GM10266 (cell line): ENCODE data around the gene EVL.

Source experiments
- DNase-seq: peaks from one replicate; pipeline ENCODE4 v3.0.0; 2012; ENCODE audit errors: extremely low spot score
- CTCF ChIP-seq: IDR thresholded peaks from 2 replicates; pipeline ENCODE4 v1.5.1; 2012; ENCODE audit warnings: mild to moderate bottlenecking, low read depth; ENCODE audit not compliant: control insufficient read depth, insufficient read depth; ENCODE audit errors: missing control alignments

EVL gene

GRCh38 chr14:100084591-100084990 is 19.4 kb downstream of the EVL start:
- DNase-seq: no peak
- TF ChIP-seq CTCF: no peak

DNA sequence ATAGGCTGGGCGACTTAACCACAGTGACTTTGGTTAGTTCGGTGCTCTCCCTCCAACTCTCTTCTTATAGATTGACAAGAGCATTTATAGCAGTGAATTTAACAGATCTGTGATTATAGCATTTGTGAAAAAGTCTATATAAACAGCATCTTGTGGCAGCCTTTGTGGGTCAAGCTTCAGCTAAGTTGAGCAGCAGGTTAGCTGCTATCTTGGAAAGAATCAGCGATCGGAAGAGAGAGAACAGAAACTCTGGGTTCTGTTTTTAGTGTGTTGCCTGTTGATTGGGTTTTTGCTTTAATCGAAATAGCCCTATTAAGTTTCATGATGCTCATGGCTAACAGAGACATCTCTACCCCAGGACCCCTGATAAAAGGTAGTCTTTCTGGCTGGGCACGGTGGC is 20.2 kb downstream of the EVL start:
- no peak for DNase-seq
- no peak for TF ChIP-seq CTCF

DNA sequence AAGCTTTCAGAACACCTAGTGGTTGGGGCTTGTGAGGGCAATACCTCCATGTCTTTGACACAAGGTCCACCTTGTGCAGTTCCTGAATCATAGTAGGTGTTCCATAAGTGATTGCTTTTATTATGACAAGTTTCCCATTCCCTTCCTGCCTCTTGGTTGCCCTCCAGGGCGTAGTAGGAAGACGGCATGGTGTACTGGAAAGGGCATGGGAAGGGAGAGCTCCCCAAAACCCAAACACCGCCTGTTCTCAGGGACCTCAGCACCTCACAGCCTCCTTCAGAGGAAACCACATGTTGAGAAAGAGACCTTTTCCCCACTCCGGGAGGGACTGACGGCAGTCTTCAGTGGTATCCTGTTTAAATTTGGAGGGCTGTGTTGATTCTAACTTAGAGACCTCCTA is 21.1 kb downstream of the EVL start:
- no peak for TF ChIP-seq CTCF
- DNase-seq: no peak

GRCh38 chr14:100088226-100088625 is 23.0 kb downstream of the EVL start:
- DNase-seq: no peak
- TF ChIP-seq CTCF: no peak

DNA sequence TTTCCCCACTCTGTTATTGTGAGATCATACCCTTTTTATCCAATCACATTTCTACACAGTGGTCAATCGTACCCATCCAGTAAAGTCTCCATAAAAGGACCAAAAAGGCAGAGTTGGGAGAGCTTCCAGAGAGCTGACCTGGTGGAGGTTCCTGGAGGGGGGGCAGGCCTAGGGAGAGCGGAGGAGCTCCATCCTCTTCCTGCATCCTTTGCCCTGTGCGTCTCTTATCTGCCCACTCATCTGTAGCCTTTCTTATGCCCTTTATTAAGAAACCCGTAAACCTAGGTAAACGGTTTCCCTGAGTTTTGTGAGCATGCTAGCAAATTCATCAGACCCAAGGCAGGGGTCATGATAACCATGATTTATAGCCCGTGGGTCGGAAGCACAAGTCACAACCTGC is 26.2 kb downstream of the EVL start:
- no peak for TF ChIP-seq CTCF
- DNase-seq: no peak

GRCh38 chr14:100092832-100093231 is 27.6 kb downstream of the EVL start:
- no peak for DNase-seq
- TF ChIP-seq CTCF: no peak

DNA sequence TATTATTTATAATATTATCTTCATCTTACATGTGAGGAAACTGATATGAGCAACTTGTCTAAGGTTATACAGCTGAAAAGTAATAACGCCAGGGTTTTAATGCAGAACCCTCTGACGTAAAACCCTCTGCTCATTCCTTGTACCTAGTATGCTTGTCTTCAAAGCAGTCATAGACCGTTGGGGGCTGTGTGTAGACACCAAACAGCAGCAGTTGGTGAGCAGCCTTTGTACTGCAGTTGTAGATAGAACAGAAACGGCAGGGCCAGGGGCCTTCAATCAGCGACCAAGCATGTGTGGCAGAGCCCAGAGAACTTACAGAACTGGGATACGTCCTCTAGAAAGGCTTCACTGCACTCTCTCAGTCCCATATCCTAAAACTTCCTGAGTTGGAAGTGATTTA is 28.1 kb downstream of the EVL start:
- no peak for TF ChIP-seq CTCF
- DNase-seq: no peak
